Measurements from ENCODE around the gene SLC39A11.

SLC39A11 gene

GRCh38 chr17:72984926-72985325, 107.6 kb downstream of the SLC39A11 start:
- in situ Hi-C loops (cut with HindIII; ENCODE audit: low sequenced_read_pairs): loop anchor here (5.0 kb wide), 1 partner anchor 383 kb away; no protein-coding TSS in a partner anchor

GRCh38 chr17:72984145-72984925, 108.2 kb downstream of the SLC39A11 start:
- in situ Hi-C loops (cut with HindIII; ENCODE audit: low sequenced_read_pairs): no loop called here

- in situ Hi-C loops (cut with HindIII; ENCODE audit: low sequenced_read_pairs): no loop called here
Measured at GRCh38 chr17:72982680-72983079, 109.8 kb downstream of the SLC39A11 start.

GRCh38 chr17:72978593-72979218, 113.8 kb downstream of the SLC39A11 start:
- in situ Hi-C loops (cut with HindIII; ENCODE audit: low sequenced_read_pairs): no loop called here

DNA sequence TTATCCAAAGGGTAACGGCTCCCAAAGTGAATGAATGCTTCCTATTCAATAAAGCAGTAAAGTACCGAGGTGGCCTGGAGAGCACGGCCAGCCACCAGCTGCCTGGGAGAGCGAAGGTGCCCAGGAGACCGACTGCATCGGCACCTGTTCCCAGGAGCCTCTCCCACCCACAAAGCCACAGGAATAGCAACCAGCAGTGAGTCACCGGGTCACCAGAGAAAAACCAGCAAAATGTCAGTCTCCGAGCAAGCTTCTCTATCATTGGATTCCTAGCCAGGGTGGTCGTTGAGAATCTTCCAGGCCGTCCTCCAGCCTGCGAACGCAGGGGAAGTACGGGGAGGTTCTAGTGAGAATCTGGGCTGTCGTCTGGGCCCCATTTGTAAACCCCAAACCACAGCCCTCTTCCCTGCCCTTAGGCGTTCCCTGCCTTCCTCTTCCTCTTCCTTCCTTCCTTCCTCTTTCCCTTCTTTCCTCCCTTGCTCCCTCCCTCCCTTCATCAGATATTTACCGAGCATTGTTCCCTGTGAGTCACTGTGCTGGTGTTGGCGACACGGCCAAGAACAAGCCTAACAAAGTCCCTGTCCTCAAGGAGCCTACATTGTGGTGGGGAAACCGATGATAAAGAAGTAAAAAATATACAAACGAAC, 114.6 kb downstream of the SLC39A11 start:
- in situ Hi-C loops (cut with HindIII; ENCODE audit: low sequenced_read_pairs): no loop called here

- in situ Hi-C loops (cut with HindIII; ENCODE audit: low sequenced_read_pairs): no loop called here
Measured at GRCh38 chr17:72976971-72977770, 115.3 kb downstream of the SLC39A11 start.

DNA sequence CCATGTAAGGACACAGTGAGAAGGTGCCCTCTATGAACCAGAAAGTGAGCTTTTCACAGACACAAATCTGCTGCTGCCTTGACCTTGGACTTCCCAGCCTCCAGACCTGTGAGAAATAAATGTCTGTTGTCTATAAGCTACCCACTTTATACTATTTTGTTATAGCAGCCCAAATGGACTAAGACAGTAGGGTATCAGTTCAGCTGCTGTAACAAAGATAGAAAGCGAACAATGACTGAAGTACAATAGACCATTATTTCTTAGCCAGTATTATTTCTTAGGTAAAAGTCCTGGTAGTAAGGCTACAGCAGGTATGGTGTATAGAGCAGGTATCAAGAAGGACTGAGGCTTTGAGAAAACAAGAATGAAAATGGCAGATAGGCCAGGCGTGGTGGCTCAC, 117.0 kb downstream of the SLC39A11 start:
- in situ Hi-C loops (cut with HindIII; ENCODE audit: low sequenced_read_pairs): no loop called here

GRCh38 chr17:72974605-72975232, 117.8 kb downstream of the SLC39A11 start:
- in situ Hi-C loops (cut with HindIII; ENCODE audit: low sequenced_read_pairs): loop anchor here (5.0 kb wide), 2 partner anchors 48 to 138 kb away; no protein-coding TSS in a partner anchor

DNA sequence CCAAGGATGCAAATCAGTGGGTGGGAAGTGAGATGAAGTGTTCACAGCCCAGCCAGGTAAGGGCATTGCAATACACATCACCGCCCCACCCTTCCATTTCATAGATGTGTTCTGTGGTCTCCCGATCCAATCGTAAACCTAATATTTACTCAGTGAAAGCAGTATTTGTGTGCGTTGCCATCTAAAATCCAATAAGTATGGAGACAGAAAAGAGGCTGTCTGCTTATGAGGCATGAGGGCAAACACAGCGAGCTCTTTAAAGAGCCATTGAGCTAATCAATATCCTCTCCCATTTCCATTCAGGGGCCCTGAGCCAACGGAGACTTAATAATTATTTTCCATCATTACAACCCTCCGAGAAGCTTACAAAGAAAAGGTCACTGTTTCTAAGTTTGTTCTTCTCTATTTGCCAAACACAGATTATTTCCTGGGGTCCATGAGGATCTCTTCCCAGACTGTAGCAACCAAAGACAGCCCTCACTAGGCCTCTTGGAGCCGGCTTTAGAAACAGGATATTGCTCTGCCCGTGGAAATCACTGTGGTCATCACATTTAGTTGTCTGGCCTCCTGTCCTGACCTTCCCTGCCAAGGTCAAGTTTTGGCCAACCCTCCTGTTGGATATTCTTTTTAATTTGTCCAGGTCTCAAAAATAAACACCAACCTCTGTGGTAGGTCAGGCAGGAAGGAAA, 120.1 kb downstream of the SLC39A11 start:
- in situ Hi-C loops (cut with HindIII; ENCODE audit: low sequenced_read_pairs): loop anchor here (5.0 kb wide), 2 partner anchors 50 to 140 kb away; no protein-coding TSS in a partner anchor

GRCh38 chr17:72971226-72971880, 121.1 kb downstream of the SLC39A11 start:
- in situ Hi-C loops (cut with HindIII; ENCODE audit: low sequenced_read_pairs): loop anchor here (5.0 kb wide), 2 partner anchors 51 to 141 kb away; no protein-coding TSS in a partner anchor

- in situ Hi-C loops (cut with HindIII; ENCODE audit: low sequenced_read_pairs): loop anchor here (5.0 kb wide), 2 partner anchors 52 to 142 kb away; no protein-coding TSS in a partner anchor
Measured at GRCh38 chr17:72970797-72971196, 121.7 kb downstream of the SLC39A11 start.

- in situ Hi-C loops (cut with HindIII; ENCODE audit: low sequenced_read_pairs): loop anchor here (5.0 kb wide), 2 partner anchors 52 to 142 kb away; no protein-coding TSS in a partner anchor
Measured at GRCh38 chr17:72970246-72970645, 122.2 kb downstream of the SLC39A11 start.

DNA sequence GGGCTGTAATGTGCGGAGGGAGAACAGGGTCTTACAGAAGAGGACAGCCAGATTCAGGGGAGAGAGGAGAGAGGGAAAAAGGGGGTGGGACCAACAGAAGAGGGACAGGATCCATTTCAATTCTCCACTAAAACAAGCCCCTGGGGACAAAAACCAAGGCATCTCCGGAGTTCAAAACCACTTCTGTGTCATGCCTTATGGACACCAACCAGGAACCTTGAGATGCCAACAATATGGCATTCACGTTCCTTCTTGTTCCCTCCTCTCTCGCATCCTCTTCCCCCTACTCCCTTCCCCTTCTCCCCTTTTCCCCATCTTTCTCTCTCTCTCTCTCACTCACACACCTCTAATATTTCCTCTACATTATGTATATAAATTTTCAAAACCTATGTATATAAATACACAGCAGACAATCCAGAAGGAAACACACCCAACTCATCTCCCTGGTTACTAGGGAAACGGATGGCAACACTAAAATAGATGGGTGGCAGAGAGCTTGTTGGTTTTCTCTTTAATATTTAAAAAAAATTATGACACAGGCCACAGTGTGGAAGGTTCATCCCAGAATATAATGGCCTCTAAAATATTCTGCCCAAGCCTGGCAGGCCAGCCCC, 123.1 kb downstream of the SLC39A11 start:
- in situ Hi-C loops (cut with HindIII; ENCODE audit: low sequenced_read_pairs): no loop called here

GRCh38 chr17:72968798-72969197, 123.7 kb downstream of the SLC39A11 start:
- in situ Hi-C loops (cut with HindIII; ENCODE audit: low sequenced_read_pairs): no loop called here

- in situ Hi-C loops (cut with HindIII; ENCODE audit: low sequenced_read_pairs): no loop called here
Measured at GRCh38 chr17:72967977-72968585, 124.4 kb downstream of the SLC39A11 start.

DNA sequence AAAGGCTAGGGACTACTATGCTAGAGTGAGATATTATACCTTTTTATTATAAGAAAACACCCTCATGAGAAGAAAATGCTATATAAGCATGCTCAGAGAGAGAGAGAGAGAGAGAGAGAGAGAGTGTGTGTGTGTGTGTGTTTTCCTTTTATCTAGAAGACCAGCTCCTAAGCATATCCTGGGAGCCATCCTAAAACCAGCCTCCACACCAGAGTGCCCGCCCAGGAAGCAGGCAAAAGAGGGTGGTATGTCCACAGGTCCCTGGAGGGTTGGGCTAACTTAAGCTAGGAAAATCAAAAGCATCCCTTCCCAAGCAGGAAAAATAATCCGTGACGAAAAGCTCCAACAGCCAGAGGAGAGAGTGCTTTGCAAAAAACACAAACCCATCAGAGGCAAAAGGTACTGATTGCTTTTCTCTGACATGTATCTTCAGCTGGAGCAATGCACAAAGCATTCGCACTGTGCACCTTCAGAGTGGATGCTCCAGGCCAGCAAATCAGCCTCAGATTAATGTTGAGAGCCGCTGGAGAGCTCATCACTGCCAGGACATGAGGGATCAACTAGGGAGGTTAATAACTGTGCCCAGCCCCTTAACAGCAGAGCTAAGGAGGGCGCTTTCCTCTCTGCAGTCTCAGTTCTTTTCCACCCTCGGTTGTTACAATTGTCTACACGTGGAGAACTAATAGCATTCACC, 125.1 kb downstream of the SLC39A11 start:
- in situ Hi-C loops (cut with HindIII; ENCODE audit: low sequenced_read_pairs): no loop called here

DNA sequence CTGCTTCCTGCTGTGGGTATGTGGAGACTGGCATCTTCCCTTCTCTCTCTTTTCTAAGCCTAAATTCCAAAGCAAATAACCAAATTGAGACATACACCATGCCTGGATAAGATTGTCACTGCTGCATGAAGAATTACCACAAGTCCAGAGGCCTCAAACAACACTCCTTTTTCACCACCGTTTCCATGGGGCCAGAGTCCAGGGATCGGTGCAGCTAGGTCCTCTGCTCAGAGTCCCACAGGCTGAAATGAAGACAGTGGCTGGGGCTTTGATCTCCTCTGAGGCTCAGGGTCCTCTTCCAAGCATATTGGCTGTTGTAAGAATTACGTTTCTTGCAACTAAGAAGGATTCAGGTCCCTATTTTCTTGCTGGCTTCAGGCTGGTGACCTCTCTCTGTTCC, 130.4 kb downstream of the SLC39A11 start:
- in situ Hi-C loops (cut with HindIII; ENCODE audit: low sequenced_read_pairs): no loop called here
